ENCODE data around the gene NCLN. TPM values are rescaled to one million over a fixed set of nuclear protein-coding genes. Genes with fewer than 3 reads are reported as not detected.
A peak's percentile ranks its signal among the peaks of the same experiment; 100 is the strongest.

NCLN gene
- total and polyA plus RNA-seq, 9 of the 15 experiments (the other 6 are each of a cell fraction or from before 2014, with no cell fraction given), result 3.8 to 126 (median 39.6) TPM

DNA sequence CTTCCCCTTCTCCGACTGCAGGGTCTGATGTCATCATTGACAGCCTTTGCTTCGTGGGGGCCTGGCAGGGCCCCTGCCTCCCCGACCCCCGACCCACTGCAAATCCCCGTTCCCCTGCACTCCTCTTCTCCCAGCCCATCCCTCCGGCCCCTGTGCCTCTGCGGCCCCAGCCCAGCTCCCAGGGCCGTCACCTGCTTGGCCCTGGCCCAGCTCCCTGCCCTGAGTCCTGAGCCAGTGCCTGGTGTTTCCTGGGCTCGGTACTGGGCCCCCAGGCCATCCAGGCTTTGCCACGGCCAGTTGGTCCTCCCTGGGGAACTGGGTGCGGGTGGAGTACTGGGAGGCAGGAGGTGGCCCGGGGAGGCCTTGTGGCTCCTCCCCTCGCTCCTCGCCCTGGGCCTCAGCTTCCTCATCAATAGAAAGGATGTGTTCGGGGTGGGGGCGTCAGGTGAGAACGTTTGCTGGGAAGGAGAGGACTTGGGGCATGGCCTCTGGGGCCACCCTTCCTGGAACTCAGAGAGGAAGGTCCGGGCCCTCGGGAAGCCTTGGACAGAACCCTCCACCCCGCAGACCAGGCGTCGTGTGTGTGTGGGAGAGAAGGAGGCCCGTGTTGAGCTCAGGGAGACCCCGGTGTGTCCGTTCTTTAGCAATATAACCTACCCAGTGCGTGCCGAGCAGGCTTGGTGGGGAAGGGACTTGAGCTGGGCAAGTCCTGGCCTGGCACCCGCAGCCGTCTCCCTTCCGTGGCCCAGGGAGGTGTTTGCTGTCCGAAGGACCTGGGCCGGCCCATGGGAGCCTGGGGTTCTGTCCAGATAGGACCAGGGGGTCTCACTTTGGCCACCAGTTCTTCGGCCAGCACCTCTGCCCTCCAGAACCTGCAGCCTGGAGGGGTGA, 22.8 kb downstream of the NCLN start:
- FAIRE-seq (no peak), ATAC-seq (no peak), DNase-seq (ENCODE audit: extremely low read depth in 1 of 4, low spot score in 3 of 4) (no peak)
- no peak overlapping the region for H2AFZ ChIP-seq (ENCODE audit: low read depth, low read length)
- CTCF ChIA-PET (ENCODE audit: low intra/inter-chr PET ratio), result no interaction called here
- H3K36me3 ChIP-seq (ENCODE audit: control insufficient read depth, insufficient read depth, low read length), result peaks cover 51% of the 10 kb centered on the region; the same call in 2 of the 3 replicates
- no peak overlapping the region for H3K4me2 ChIP-seq (ENCODE audit: insufficient read depth, low read length)
- no peak overlapping the region for H3K4me3 ChIP-seq
- in situ Hi-C loops (cut with MboI) (no loop called here), intact Hi-C loops (cut with micrococcal nuclease) (no loop called here)
- WGBS (ENCODE audit: insufficient coverage, low coverage, missing lambda C conversion rate), result 85% methylated on average over 14 of the region's 33 CpGs
- no peaks in the 10 kb centered on the region for H3K27me3 ChIP-seq (ENCODE audit: control insufficient read depth in 2 of 2, insufficient read depth in 2 of 2, low read length in 2 of 2)
- H3K4me1 ChIP-seq (replicated peaks in 1 of 2; ENCODE audit: control insufficient read depth in 2 of 2, insufficient read depth in 2 of 2, low read length in 2 of 2), result peaks cover 0 to 56% of the 10 kb centered on the region in 2 experiments; a peak in 2 of 5 replicates
- 0 out of 2 replicates have a peak, but pooled peaks cover 10% of the 10 kb centered on the region for H4K20me1 ChIP-seq (replicated peaks; ENCODE audit: control insufficient read depth, insufficient read depth, low read length)
- H3K79me2 ChIP-seq (ENCODE audit: control insufficient read depth, insufficient read depth, low read length), result no peaks in the 10 kb centered on the region
- TSS peak; percentile 46 for BruUV-seq (replicated peaks)
- peaks cover 3% of the 10 kb centered on the region for H3K9me1 ChIP-seq (ENCODE audit: control insufficient read depth, insufficient read depth, low read length)
- no peaks in the 10 kb centered on the region for H3K9me3 ChIP-seq (replicated peaks; ENCODE audit: control insufficient read depth, insufficient read depth, low read depth, low read length)
- POLR2A ChIA-PET, result interaction anchor here (0.6 to 1.1 kb wide), 2 partner anchors 8 to 23 kb away, joined by 3 read pairs; no protein-coding TSS in a partner anchor
- 0 out of 4 replicates have a peak overlapping the region, but pooled peaks of 1 of the 2 experiments have one; percentile 45 for H3K9ac ChIP-seq (ENCODE audit: insufficient read depth in 1 of 2, low read depth in 2 of 2, low read length in 2 of 2)
- TF ChIP-seq POLR2G (IDR thresholded peaks at IDR 0.05; ENCODE audit: low read depth, low read length) (peak; percentile 36), ZNF134 (CRISPR knock-in tag; conservative IDR thresholded peaks at IDR 0.05) (peak; percentile 51; the same call in 1 of the 2 replicates)
- TF ChIP-seq, protein P1, sequence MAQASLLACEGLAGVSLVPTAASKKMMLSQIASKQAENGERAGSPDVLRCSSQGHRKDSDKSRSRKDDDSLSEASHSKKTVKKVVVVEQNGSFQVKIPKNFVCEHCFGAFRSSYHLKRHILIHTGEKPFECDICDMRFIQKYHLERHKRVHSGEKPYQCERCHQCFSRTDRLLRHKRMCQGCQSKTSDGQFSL (CRISPR knock-in tag; IDR thresholded peaks at IDR 0.05), result no peak
- TF ChIP-seq, protein P1 (tag; IDR thresholded peaks at IDR 0.05), result no peak
- no peak overlapping the region for H3K27ac ChIP-seq (ENCODE audit: extremely low read depth, low read depth, low read length)
